Erythroblast (primary cell): Measurements from ENCODE around the gene FKBP4.

Experiments used
- GATA1 ChIP-seq: IDR thresholded peaks from 2 replicates; pipeline ENCODE4 v1.6.1; 2011; ENCODE audit warnings: low read depth, mild to moderate bottlenecking, control low read depth, low read length, moderate library complexity
- POLR2A ChIP-seq: IDR thresholded peaks from 2 replicates; pipeline ENCODE4 v1.6.1; 2011; ENCODE audit warnings: mild to moderate bottlenecking, low read length

DNA sequence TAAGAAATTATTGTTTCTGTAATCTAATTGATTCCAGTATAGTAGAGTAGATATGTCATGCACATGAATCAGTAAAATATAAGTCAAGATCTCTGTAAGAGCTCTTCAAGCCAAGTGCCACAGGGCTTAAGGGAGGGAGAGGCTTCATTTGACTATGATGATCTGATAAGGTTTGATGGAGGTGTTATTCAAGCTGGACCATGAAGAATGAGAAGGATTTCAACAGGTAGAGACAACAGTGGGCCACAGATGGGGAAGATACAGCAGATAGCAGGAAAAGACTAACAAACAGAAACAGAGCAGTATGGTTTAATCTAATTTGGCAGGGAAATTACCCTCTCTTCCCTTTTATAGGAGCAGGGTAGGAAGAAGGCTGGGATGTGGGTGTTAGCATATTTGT, 40.6 kb upstream of the FKBP4 start:
- TF ChIP-seq POLR2A (no peak), GATA1 (no peak)
